B cell (primary cell): ENCODE results near the gene LRP5. TPM values are rescaled to one million over a fixed set of nuclear protein-coding genes. Genes with fewer than 3 reads are reported as not detected.

Source experiments
- ATAC-seq: fragments of 200-7000 bp; cut with Tn5 transposase; one replicate; pipeline ENCODE4 v1.10.0; 2021; ENCODE audit warnings: low read depth, mild to moderate bottlenecking, moderate number of reproducible peaks, moderate library complexity
- CTCF ChIA-PET: fragments of 350-600 bp; sonication (Branson Sonifier 250); formaldehyde crosslinking; loops from one replicate; lab custom pipeline; 2021; ENCODE audit warnings: antibody characterized with exemption, inconsistent platforms; lab: Charles Lee
- POLR2A ChIA-PET: fragments of 350-600 bp; sonication (Branson Sonifier 250); formaldehyde crosslinking; loops from one replicate; lab custom pipeline; 2021; ENCODE audit warnings: antibody characterized with exemption; lab: Charles Lee
- DNase-seq: peaks from one replicate; pipeline ENCODE4 v3.0.0; 2013
- H2AFZ ChIP-seq: 2 replicates; pipeline ENCODE4 v1.6.1; 2012; ENCODE audit warnings: mild to moderate bottlenecking, low read depth, low read length; ENCODE audit not compliant: insufficient read depth, poor library complexity, severe bottlenecking
- H3K27ac ChIP-seq, 2 donors: 1 replicate in 1 of 2; 2 replicates in 1 of 2; pipeline ENCODE4 v1.5.1; 2012 to 2013; ENCODE audit warnings: low read length in 2 of 2, mild to moderate bottlenecking in 2 of 2, moderate library complexity in 1 of 2
- H3K27me3 ChIP-seq, 4 experiments: fragments of 200-600 bp in 1 of 4; sonication (generic) in 1 of 4; replicated peaks in 1 of 4; 1 replicate in 2 of 4; 2 replicates in 2 of 4; pipeline versions ENCODE4 v1.6.1 to v1.7.0; 2013 to 2016; ENCODE audit warnings: low read length in 3 of 4, mild to moderate bottlenecking in 2 of 4, mixed read lengths in 1 of 4, moderate library complexity in 1 of 4; ENCODE audit not compliant: insufficient read depth in 4 of 4, control insufficient read depth in 3 of 4; ENCODE audit errors: control extremely low read depth in 1 of 4
- H3K36me3 ChIP-seq, 2 experiments: replicated peaks in 1 of 2; 1 replicate in 1 of 2; 2 replicates in 1 of 2; pipeline versions ENCODE4 v1.6.1 to v1.7.1; 2013; ENCODE audit warnings: low read length in 1 of 2; ENCODE audit not compliant: insufficient read depth in 2 of 2, control insufficient read depth in 1 of 2; ENCODE audit errors: control extremely low read depth in 1 of 2, extremely low read depth in 1 of 2
- H3K4me1 ChIP-seq, 2 donors: fragments of 200-600 bp in 1 of 2; sonication (generic) in 1 of 2; 1 replicate in 1 of 2; 2 replicates in 1 of 2; pipeline versions ENCODE4 v1.5.1 to v1.6.1; 2013 to 2017; ENCODE audit warnings: low read length in 2 of 2; ENCODE audit not compliant: control insufficient read depth in 2 of 2, insufficient read depth in 2 of 2
- H3K4me2 ChIP-seq: replicated peaks from 2 replicates; pipeline ENCODE3; 2012; ENCODE audit warnings: mild to moderate bottlenecking, low read depth, low read length; ENCODE audit not compliant: poor library complexity, severe bottlenecking
- H3K4me3 ChIP-seq, 5 experiments: fragments of 200-600 bp in 1 of 5; sonication (generic) in 1 of 5; 1 replicate in 3 of 5; 2 replicates in 2 of 5; pipeline versions ENCODE4 v1.5.1 to v1.7.0; 2011 to 2016; ENCODE audit warnings: low read length in 4 of 5, mild to moderate bottlenecking in 4 of 5, low read depth in 2 of 5, control low read depth in 1 of 5, moderate library complexity in 1 of 5; ENCODE audit not compliant: insufficient read depth in 1 of 5; ENCODE audit errors: control extremely low read depth in 1 of 5, extremely low read depth in 1 of 5
- H3K79me2 ChIP-seq: fragments of 200-600 bp; sonication (generic); one replicate; pipeline ENCODE4 v1.6.0; 2016; ENCODE audit warnings: low read length; ENCODE audit not compliant: control insufficient read depth, insufficient read depth
- H3K9ac ChIP-seq: fragments of 200-600 bp; sonication (generic); 2 replicates; pipeline ENCODE4 v1.6.1; 2017; ENCODE audit warnings: mild to moderate bottlenecking, low read length, moderate library complexity
- H3K9me3 ChIP-seq, 3 donors: one replicate each; pipeline versions ENCODE4 v1.6.1 to v1.7.1; 2013; ENCODE audit warnings: low read length in 2 of 3; ENCODE audit not compliant: control insufficient read depth in 2 of 3, insufficient read depth in 1 of 3; ENCODE audit errors: control extremely low read depth in 1 of 3
- H4K20me1 ChIP-seq: 2 replicates; pipeline ENCODE4 v1.6.0; 2012; ENCODE audit warnings: mild to moderate bottlenecking, low read length; ENCODE audit not compliant: insufficient read depth, control insufficient read depth, poor library complexity, severe bottlenecking
- H3K27ac Mint-ChIP-seq: one replicate; pipeline ENCODE4 v1.8.0; 2021; ENCODE audit warnings: mixed read lengths
- H3K27me3 Mint-ChIP-seq: one replicate; pipeline ENCODE4 v1.8.0; 2021; ENCODE audit warnings: mixed read lengths
- H3K4me1 Mint-ChIP-seq: one replicate; pipeline ENCODE4 v1.8.0; 2021; ENCODE audit warnings: mixed read lengths
- H3K4me3 Mint-ChIP-seq: one replicate; pipeline ENCODE4 v1.8.0; 2021; ENCODE audit warnings: mixed read lengths
- H3K9me3 Mint-ChIP-seq: one replicate; pipeline ENCODE4 v1.8.0; 2022; ENCODE audit warnings: mixed read lengths; ENCODE audit not compliant: insufficient read depth
- EZH2 ChIP-seq: IDR thresholded peaks from 2 replicates; pipeline ENCODE4 v1.6.1; 2012; ENCODE audit warnings: borderline replicate concordance, low read depth, mild to moderate bottlenecking, moderate library complexity, low read length; ENCODE audit not compliant: insufficient read depth, poor library complexity, severe bottlenecking
- WGBS: methylation state at CpG from one replicate; pipeline ENCODE4 v1.1.5; 2013; ENCODE audit warnings: missing lambda C conversion rate; ENCODE audit not compliant: insufficient coverage; 5-methylcytosine and 5-hydroxymethylcytosine counted together
- intact Hi-C: fragments of 100-400 bp; cut with micrococcal nuclease; formaldehyde crosslinking; loops from one replicate; pipeline ENCODE4 v1.10.0; 2022
- polyA plus RNA-seq: library from polyadenylated mRNA; depleted of rRNA; stranded (reverse); fragments of >200 nt; gene quantifications from 2 replicates; pipeline ENCODE4 v1.2.3, GENCODE V29; 2012
- total RNA-seq, 2 donors: library from RNA; stranded (reverse); fragments of 120-200 nt in 1 of 2; gene quantifications; 1 replicate in 1 of 2; 2 replicates in 1 of 2; pipeline versions ENCODE4 v1.2.3 to v1.2.4, GENCODE V29; 2013 to 2022
- TF ChIP-seq, protein P1 (sequence below): fragments of 200-600 bp; IDR thresholded peaks from one replicate; pipeline ENCODE4 v1.8.0; 2022; ENCODE audit warnings: antibody characterized with exemption, mild to moderate bottlenecking

The LRP5 gene
- total and polyA plus RNA-seq, 2 donors (not counting 1 experiment from before 2014, with no cell fraction given), result 2.4 to 13.9 TPM

DNA sequence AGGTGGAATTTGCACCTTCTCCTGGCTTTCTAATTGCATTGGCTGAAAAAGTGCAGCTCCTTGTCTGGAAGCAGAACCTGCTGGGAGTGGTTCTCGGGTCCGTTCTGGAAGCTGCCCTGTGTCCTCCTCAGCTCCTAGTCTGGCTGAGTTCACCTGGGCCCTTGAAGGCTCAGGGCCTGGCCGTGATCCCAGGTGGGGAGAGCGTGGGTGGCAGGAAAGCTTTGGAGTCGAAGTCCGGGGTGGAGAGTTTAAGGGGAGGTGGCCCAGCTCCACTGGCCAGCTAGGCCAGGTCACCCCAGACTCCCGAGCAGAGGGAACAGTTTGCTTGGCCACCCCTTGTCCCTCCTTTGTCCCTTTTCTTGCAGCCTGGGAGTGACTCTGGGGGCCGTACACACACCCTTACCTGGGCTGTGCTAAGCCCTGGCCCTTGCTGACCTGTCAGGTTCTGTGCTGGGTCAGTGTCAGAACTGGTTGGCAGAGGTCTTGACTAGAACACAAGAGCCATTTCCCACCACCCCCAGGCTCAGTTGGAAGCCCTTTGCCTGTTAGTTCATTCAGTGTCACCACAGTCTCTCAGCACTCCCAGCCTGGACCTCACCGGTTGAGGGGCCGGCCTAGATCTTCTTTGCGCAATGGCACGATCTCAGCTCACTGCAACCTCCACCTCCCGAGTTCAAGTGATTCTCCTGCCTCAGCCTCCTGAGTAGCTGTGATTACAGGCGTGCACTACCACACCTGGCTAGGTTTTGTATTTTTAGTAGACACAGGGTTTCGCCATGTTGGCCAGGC, 37.3 kb downstream of the LRP5 start:
- H3K9me3 ChIP-seq, result peaks cover 0 to 11% (median 3%) of the 10 kb centered on the region in 3 donors
- DNase-seq (no peak), ATAC-seq (no peak)
- intact Hi-C loops, result no loop called here
- H4K20me1 ChIP-seq, result no peaks in the 10 kb centered on the region
- H3K27me3 Mint-ChIP-seq, result no peaks in the 10 kb centered on the region
- no peak overlapping the region for H2AFZ ChIP-seq
- H3K9ac ChIP-seq, result no peak overlapping the region
- H3K9me3 Mint-ChIP-seq, result no peaks in the 10 kb centered on the region
- H3K36me3 ChIP-seq, result no peaks in the 10 kb centered on the region
- peaks cover 29% of the 10 kb centered on the region for H3K4me1 Mint-ChIP-seq
- no peak overlapping the region for H3K27ac ChIP-seq
- WGBS, result 95% methylated on average over 10 of the region's 15 CpGs
- no peak overlapping the region for H3K27ac Mint-ChIP-seq
- TF ChIP-seq, protein P1, sequence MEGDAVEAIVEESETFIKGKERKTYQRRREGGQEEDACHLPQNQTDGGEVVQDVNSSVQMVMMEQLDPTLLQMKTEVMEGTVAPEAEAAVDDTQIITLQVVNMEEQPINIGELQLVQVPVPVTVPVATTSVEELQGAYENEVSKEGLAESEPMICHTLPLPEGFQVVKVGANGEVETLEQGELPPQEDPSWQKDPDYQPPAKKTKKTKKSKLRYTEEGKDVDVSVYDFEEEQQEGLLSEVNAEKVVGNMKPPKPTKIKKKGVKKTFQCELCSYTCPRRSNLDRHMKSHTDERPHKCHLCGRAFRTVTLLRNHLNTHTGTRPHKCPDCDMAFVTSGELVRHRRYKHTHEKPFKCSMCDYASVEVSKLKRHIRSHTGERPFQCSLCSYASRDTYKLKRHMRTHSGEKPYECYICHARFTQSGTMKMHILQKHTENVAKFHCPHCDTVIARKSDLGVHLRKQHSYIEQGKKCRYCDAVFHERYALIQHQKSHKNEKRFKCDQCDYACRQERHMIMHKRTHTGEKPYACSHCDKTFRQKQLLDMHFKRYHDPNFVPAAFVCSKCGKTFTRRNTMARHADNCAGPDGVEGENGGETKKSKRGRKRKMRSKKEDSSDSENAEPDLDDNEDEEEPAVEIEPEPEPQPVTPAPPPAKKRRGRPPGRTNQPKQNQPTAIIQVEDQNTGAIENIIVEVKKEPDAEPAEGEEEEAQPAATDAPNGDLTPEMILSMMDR, result no peak
- TF ChIP-seq EZH2, result no peak
- POLR2A ChIA-PET, result no interaction called here
- no peaks in the 10 kb centered on the region for H3K79me2 ChIP-seq
- peaks cover 15 to 28% of the 10 kb centered on the region in 2 donors for H3K4me1 ChIP-seq
- CTCF ChIA-PET, result no interaction called here
- no peak overlapping the region for H3K4me3 ChIP-seq
- no peak overlapping the region for H3K4me3 Mint-ChIP-seq
- no peak overlapping the region for H3K4me2 ChIP-seq
- no peaks in the 10 kb centered on the region for H3K27me3 ChIP-seq

DNA sequence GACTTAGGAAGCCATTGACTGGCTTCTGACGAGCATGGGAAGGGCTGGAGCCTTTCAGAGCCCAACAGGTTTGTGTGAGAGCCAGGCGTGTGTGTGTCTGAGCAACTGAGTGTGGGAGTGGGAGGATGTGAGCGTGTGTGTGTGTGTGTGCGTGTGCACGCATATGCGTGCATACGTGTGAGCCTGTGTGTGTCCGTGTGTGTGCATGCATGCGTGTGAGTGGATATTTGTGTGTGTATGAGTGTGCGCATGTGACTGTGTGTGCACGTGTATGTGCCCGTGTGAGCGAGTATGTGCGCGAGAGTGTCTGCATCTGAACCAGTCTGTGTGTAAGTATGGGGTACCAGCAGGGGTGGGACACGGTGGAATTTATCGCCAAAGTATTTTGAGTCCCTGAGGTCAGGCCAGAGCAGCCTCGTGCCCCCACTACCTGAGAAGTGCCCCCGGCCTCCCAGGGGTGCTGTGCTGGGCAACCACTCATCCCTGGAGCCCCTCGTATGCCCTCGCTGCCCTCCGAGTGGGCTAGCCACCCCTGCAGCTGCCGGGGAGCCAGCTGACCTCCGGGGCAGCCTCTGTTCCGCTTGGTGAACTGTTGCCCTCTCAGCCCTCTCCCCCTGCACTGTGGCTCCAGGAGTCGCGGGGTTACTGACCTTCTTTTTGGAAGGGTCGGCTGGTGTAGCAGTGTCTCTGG, 38.5 kb downstream of the LRP5 start:
- Histone ChIP-seq H3K36me3 (no peaks in the 10 kb centered on the region), H3K27me3 (peaks cover 0 to 3% (median 0%) of the 10 kb centered on the region in 4 experiments), H3K4me3 (no peak overlapping the region), H3K27ac (no peak overlapping the region), H3K9ac (no peak overlapping the region), H3K9me3 (peaks cover 0 to 11% (median 0%) of the 10 kb centered on the region in 3 donors), H4K20me1 (no peaks in the 10 kb centered on the region), H3K4me2 (no peak overlapping the region), H3K4me1 (peaks cover 15 to 28% of the 10 kb centered on the region in 2 donors), H2AFZ (no peak overlapping the region), H3K79me2 (no peaks in the 10 kb centered on the region)
- WGBS, result 94% methylated on average over 26 of the region's 28 CpGs
- ChIA-PET POLR2A (no interaction called here), CTCF (no interaction called here)
- Mint-ChIP-seq H3K27me3 (no peaks in the 10 kb centered on the region), H3K27ac (no peak overlapping the region), H3K4me3 (no peak overlapping the region), H3K9me3 (no peaks in the 10 kb centered on the region), H3K4me1 (peaks cover 25% of the 10 kb centered on the region)
- no peak for DNase-seq
- intact Hi-C loops, result no loop called here
- no peak for ATAC-seq
- TF ChIP-seq, protein P1, result no peak
